Measurements from ENCODE around the gene DOCK2. TPM values are rescaled to one million over a fixed set of nuclear protein-coding genes. Genes with fewer than 3 reads are reported as not detected.

The DOCK2 gene
- total and polyA plus RNA-seq, 2 donors (not counting 3 experiments of a cell fraction or from before 2014, with no cell fraction given): 0.62 to 4.8 TPM

DNA sequence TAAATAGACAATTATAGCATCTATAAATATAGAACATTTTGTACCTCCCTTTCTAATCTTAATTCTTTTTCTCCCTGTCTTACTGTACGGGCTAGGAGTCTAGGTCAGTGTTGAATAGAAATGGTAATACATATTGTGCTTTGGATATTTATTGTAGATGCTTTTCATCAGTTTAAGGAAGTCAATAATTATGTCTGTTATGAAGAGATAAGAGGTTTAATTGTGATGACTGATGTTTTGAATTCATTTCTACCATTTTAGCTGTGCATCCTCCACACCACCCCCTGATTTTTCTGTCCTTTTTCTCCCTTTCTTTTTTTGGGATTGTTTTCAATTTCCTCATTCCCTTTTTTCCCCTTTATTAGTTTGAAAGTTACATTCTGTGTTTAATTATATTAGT is 95.8 kb downstream of the DOCK2 start:
- H3K27me3 ChIP-seq (ENCODE audit: control insufficient read depth in 2 of 2, insufficient read depth in 2 of 2, low read length in 2 of 2): no peaks in the 10 kb centered on the region
- no peak overlapping the region for H3K4me3 ChIP-seq (replicated peaks in 1 of 3; ENCODE audit: insufficient read depth in 1 of 3, low read depth in 1 of 3, low read length in 3 of 3)
- H3K4me2 ChIP-seq (ENCODE audit: insufficient read depth, low read length): no peak overlapping the region
- H3K9me3 ChIP-seq (replicated peaks; ENCODE audit: control insufficient read depth, insufficient read depth, low read length): no peaks in the 10 kb centered on the region
- no peak overlapping the region for H3K27ac ChIP-seq (ENCODE audit: insufficient read depth, low read depth, low read length)
- no peak overlapping the region for H3K9ac ChIP-seq (replicated peaks; ENCODE audit: extremely low read depth, insufficient read depth, low read length)
- TF ChIP-seq EZH2 (IDR thresholded peaks at IDR 0.05; ENCODE audit: borderline replicate concordance, low read depth, low read length, severe bottlenecking) (no peak), FOS (IDR thresholded peaks at IDR 0.05; ENCODE audit: borderline replicate concordance, insufficient read depth, low read length) (no peak), JUN (IDR thresholded peaks at IDR 0.05; ENCODE audit: borderline replicate concordance, insufficient read depth, insufficient read length, low read depth) (no peak), MYC (IDR thresholded peaks at IDR 0.05; ENCODE audit: low read depth, low read length) (no peak), POLR2A (IDR thresholded peaks at IDR 0.05; ENCODE audit: low read depth, low read length) (no peak), GATA2 (IDR thresholded peaks at IDR 0.05; ENCODE audit: insufficient read depth, insufficient read length, low read depth, low read length) (no peak), POLR2AphosphoS5 (IDR thresholded peaks at IDR 0.05; ENCODE audit: insufficient read depth, low read depth, low read length) (no peak)
- TF ChIP-seq, protein P1, sequence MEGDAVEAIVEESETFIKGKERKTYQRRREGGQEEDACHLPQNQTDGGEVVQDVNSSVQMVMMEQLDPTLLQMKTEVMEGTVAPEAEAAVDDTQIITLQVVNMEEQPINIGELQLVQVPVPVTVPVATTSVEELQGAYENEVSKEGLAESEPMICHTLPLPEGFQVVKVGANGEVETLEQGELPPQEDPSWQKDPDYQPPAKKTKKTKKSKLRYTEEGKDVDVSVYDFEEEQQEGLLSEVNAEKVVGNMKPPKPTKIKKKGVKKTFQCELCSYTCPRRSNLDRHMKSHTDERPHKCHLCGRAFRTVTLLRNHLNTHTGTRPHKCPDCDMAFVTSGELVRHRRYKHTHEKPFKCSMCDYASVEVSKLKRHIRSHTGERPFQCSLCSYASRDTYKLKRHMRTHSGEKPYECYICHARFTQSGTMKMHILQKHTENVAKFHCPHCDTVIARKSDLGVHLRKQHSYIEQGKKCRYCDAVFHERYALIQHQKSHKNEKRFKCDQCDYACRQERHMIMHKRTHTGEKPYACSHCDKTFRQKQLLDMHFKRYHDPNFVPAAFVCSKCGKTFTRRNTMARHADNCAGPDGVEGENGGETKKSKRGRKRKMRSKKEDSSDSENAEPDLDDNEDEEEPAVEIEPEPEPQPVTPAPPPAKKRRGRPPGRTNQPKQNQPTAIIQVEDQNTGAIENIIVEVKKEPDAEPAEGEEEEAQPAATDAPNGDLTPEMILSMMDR (IDR thresholded peaks at IDR 0.05; ENCODE audit: extremely low read depth in 1 of 2, insufficient read depth in 1 of 2, low read depth in 1 of 2, low read length in 2 of 2): no peak
- TF ChIP-seq, protein P2, sequence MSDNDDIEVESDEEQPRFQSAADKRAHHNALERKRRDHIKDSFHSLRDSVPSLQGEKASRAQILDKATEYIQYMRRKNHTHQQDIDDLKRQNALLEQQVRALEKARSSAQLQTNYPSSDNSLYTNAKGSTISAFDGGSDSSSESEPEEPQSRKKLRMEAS (IDR thresholded peaks at IDR 0.05; ENCODE audit: insufficient read depth, insufficient read length): no peak
- FAIRE-seq (no peak), DNase-seq (ENCODE audit: low read depth, low spot score) (no peak)
- dilution Hi-C loops (cut with MboI; ENCODE audit: extremely low pct_ligation_motif_present, low sequenced_read_pairs) (no loop called here), intact Hi-C loops (cut with micrococcal nuclease) (no loop called here)
- H3K36me3 ChIP-seq (ENCODE audit: control insufficient read depth in 2 of 2, extremely low read depth in 1 of 2, insufficient read depth in 2 of 2, low read length in 2 of 2): no peaks in the 10 kb centered on the region
- H3K4me1 ChIP-seq (ENCODE audit: control insufficient read depth, extremely low read depth, insufficient read depth, low read length): no peaks in the 10 kb centered on the region
- no TSS peak for BruUV-seq (replicated peaks)
- CTCF ChIA-PET: interaction anchor here (1.0 to 1.8 kb wide), 2 partner anchors 11 to 248 kb away, joined by 3 to 5 read pairs; partner anchors contain the start of gene INSYN2B
- H2AFZ ChIP-seq (ENCODE audit: low read depth, low read length): no peak overlapping the region
- POLR2A ChIA-PET: no interaction called here
- H4K20me1 ChIP-seq (replicated peaks; ENCODE audit: control insufficient read depth, extremely low read depth, insufficient read depth, low read length): no peaks in the 10 kb centered on the region
- H3K9me1 ChIP-seq (replicated peaks; ENCODE audit: control insufficient read depth, extremely low read depth, insufficient read depth, low read length): no peaks in the 10 kb centered on the region
- no peaks in the 10 kb centered on the region for H3K79me2 ChIP-seq (ENCODE audit: control insufficient read depth, insufficient read depth, low read length)
